SK-N-SH (cell line): Measurements from ENCODE around the gene PI4K2A. TPM values are rescaled to one million over a fixed set of nuclear protein-coding genes. Genes with fewer than 3 reads are reported as not detected.

Experiments used
- CTCF ChIA-PET: fragments of 300-600, 350-600 bp; formaldehyde crosslinking; extraction: SDS; loops from one replicate; lab custom pipeline; 2021; lab: Yijun Ruan, JAX
- POLR2A ChIA-PET: fragments of 350-600 bp; sonication (Branson Sonifier 250); formaldehyde crosslinking; extraction: SDS; loops from one replicate; lab custom pipeline; 2020; ENCODE audit warnings: antibody characterized with exemption, inconsistent platforms; lab: Yijun Ruan, JAX
- DNase-seq: peaks from one replicate; pipeline ENCODE4 v3.0.0; 2012
- H2AFZ ChIP-seq: fragments of 200-600 bp; sonication (generic); 2 replicates; pipeline ENCODE4 v1.8.1; 2016; ENCODE audit warnings: antibody characterized with exemption, mild to moderate bottlenecking, low read depth
- H3F3A ChIP-seq: fragments of 200-600 bp; sonication (generic); replicated peaks from 2 replicates; pipeline ENCODE3; 2016; ENCODE audit warnings: antibody characterized with exemption, mild to moderate bottlenecking; ENCODE audit not compliant: insufficient read depth
- H3K27ac ChIP-seq, 2 experiments: fragments of 200-500 bp in 1 of 2; fragments of 200-600 bp in 1 of 2; sonication (Bioruptor generic) in 1 of 2; sonication (generic), shearing (Covaris generic) in 1 of 2; 2 replicates each; pipeline versions ENCODE4 v1.5.1 to v1.6.1; 2014 to 2016; ENCODE audit warnings: low read depth in 2 of 2, inconsistent platforms in 1 of 2, low read length in 1 of 2, mild to moderate bottlenecking in 1 of 2, mixed read lengths in 1 of 2
- H3K27me3 ChIP-seq: fragments of 200-600 bp; sonication (generic), shearing (Covaris generic); 2 replicates; pipeline ENCODE4 v1.6.1; 2016; ENCODE audit warnings: mixed run types; ENCODE audit not compliant: insufficient read depth
- H3K36me3 ChIP-seq, 2 experiments: fragments of 200-500 bp in 1 of 2; fragments of 200-600 bp in 1 of 2; sonication (Bioruptor generic) in 1 of 2; sonication (generic) in 1 of 2; replicated peaks in 1 of 2; 2 replicates each; pipeline versions ENCODE3 to v1.5.1; 2014 to 2016; ENCODE audit warnings: low read length in 1 of 2, mild to moderate bottlenecking in 1 of 2; ENCODE audit not compliant: insufficient read depth in 2 of 2, control insufficient read depth in 1 of 2
- H3K4me1 ChIP-seq, 2 experiments: fragments of 200-500 bp in 1 of 2; fragments of 200-600 bp in 1 of 2; sonication (Bioruptor generic) in 1 of 2; sonication (generic), shearing (Covaris generic) in 1 of 2; 2 replicates each; pipeline versions ENCODE4 v1.5.1 to v1.6.1; 2014 to 2016; ENCODE audit warnings: low read depth in 1 of 2, low read length in 1 of 2, mixed run types in 1 of 2; ENCODE audit not compliant: insufficient read depth in 2 of 2, control insufficient read depth in 1 of 2
- H3K4me2 ChIP-seq: fragments of 200-600 bp; sonication (generic), shearing (Covaris generic); 2 replicates; pipeline ENCODE4 v1.6.1; 2017; ENCODE audit warnings: mixed run types
- H3K4me3 ChIP-seq, 2 experiments: fragments of 200-500 bp in 1 of 2; fragments of 200-600 bp in 1 of 2; sonication (Bioruptor generic) in 1 of 2; sonication (generic), shearing (Covaris generic) in 1 of 2; 2 replicates each; pipeline versions ENCODE4 v1.5.1 to v1.8.1; 2014 to 2016; ENCODE audit warnings: low read depth in 2 of 2, inconsistent platforms in 1 of 2, low read length in 1 of 2, mild to moderate bottlenecking in 1 of 2, mixed read lengths in 1 of 2, moderate library complexity in 1 of 2
- H3K79me2 ChIP-seq: fragments of 200-600 bp; sonication (generic); 2 replicates; pipeline ENCODE4 v1.8.1; 2017; ENCODE audit warnings: mild to moderate bottlenecking; ENCODE audit not compliant: insufficient read depth
- H3K9ac ChIP-seq: fragments of 200-600 bp; sonication (generic); 2 replicates; pipeline ENCODE4 v1.6.1; 2017; ENCODE audit warnings: mixed run types
- H3K9me2 ChIP-seq: fragments of 200-600 bp; sonication (generic); 2 replicates; pipeline ENCODE4 v1.6.1; 2017; ENCODE audit warnings: mixed run types
- H3K9me3 ChIP-seq: fragments of 200-600 bp; sonication (generic); 2 replicates; pipeline ENCODE4 v1.6.1; 2017; ENCODE audit warnings: mixed run types, mild to moderate bottlenecking, moderate library complexity
- H4K20me1 ChIP-seq: fragments of 200-600 bp; sonication (generic); 2 replicates; pipeline ENCODE4 v1.6.1; 2017; ENCODE audit warnings: mild to moderate bottlenecking, mixed run types; ENCODE audit not compliant: insufficient read depth
- CHD2 ChIP-seq: fragments of 150-350 bp; IDR thresholded peaks from 2 replicates; pipeline ENCODE4 v1.6.1; 2018; ENCODE audit warnings: low read length; ENCODE audit not compliant: partially characterized antibody
- ELF1 ChIP-seq: IDR thresholded peaks from 2 replicates; pipeline ENCODE4 v1.4.0; 2012
- EZH2phosphoT487 ChIP-seq: fragments of 200-600 bp; sonication (generic); IDR thresholded peaks from 2 replicates; pipeline ENCODE4 v1.6.1; 2017; ENCODE audit warnings: low read depth, mixed run types, mild to moderate bottlenecking, antibody characterized with exemption, moderate library complexity, borderline replicate concordance
- FOXJ3 ChIP-seq: sonication (generic); formaldehyde crosslinking; IDR thresholded peaks from 2 replicates; pipeline ENCODE4 v1.5.1; 2020; ENCODE audit warnings: mild to moderate bottlenecking, missing genetic modification reagents
- GABPA ChIP-seq: IDR thresholded peaks from 2 replicates; pipeline ENCODE4 v1.4.0; 2012; ENCODE audit warnings: low read depth, mild to moderate bottlenecking
- JUND ChIP-seq: IDR thresholded peaks from 2 replicates; pipeline ENCODE4 v1.4.0; 2012
- NFIC ChIP-seq: IDR thresholded peaks from 2 replicates; pipeline ENCODE4 v1.4.0; 2012; ENCODE audit warnings: borderline replicate concordance
- RAD21 ChIP-seq: IDR thresholded peaks from 2 replicates; pipeline ENCODE4 v1.6.1; 2012; ENCODE audit warnings: mild to moderate bottlenecking, low read length
- RCOR1 ChIP-seq: fragments of 150-350 bp; IDR thresholded peaks from 2 replicates; pipeline ENCODE4 v1.6.1; 2017; ENCODE audit warnings: antibody characterized with exemption, low read length
- RXRA ChIP-seq: IDR thresholded peaks from 2 replicates; pipeline ENCODE4 v1.4.0; 2012; ENCODE audit warnings: low read depth, mild to moderate bottlenecking, borderline replicate concordance
- SIN3A ChIP-seq: IDR thresholded peaks from 2 replicates; pipeline ENCODE4 v1.6.1; 2012; ENCODE audit warnings: low read depth, mild to moderate bottlenecking, low read length, moderate library complexity, borderline replicate concordance
- TCF12 ChIP-seq: IDR thresholded peaks from 2 replicates; pipeline ENCODE4 v1.4.0; 2012
- TEAD4 ChIP-seq: IDR thresholded peaks from 2 replicates; pipeline ENCODE4 v1.4.0; 2012; ENCODE audit warnings: mild to moderate bottlenecking, borderline replicate concordance; ENCODE audit not compliant: insufficient read depth
- YY1 ChIP-seq: IDR thresholded peaks from 2 replicates; pipeline ENCODE4 v1.4.0; 2012; ENCODE audit warnings: low read depth, mild to moderate bottlenecking
- WGBS: methylation state at CpG from one replicate; pipeline ENCODE4 v1.1.6; 2017; ENCODE audit warnings: low lambda C conversion rate; 5-methylcytosine and 5-hydroxymethylcytosine counted together
- polyA plus RNA-seq, 3 experiments: library from polyadenylated mRNA; depleted of rRNA; stranded (reverse); fragments of >200 nt; gene quantifications; 2 replicates each; pipeline ENCODE4 v1.2.3, GENCODE V29; 2012
- TF ChIP-seq, protein P1 (sequence below): fragments of 200-600 bp; sonication (generic); IDR thresholded peaks from 2 replicates; pipeline ENCODE4 v1.6.1; 2017; ENCODE audit warnings: antibody characterized with exemption, mild to moderate bottlenecking, moderate library complexity
- TF ChIP-seq, protein P2 (sequence below): IDR thresholded peaks from 2 replicates; pipeline ENCODE4; 2012
- TF ChIP-seq, protein P3 (sequence below): fragments of 150-350 bp; IDR thresholded peaks from 2 replicates; pipeline ENCODE4 v1.6.1; 2016; ENCODE audit warnings: mild to moderate bottlenecking, low read depth, low read length
- TF ChIP-seq, protein P4 (sequence below): IDR thresholded peaks from 2 replicates; pipeline ENCODE4 v1.4.0; 2012; ENCODE audit warnings: low read depth, borderline replicate concordance
- TF ChIP-seq, protein P5 (sequence below): IDR thresholded peaks from 2 replicates; pipeline ENCODE4 v1.4.0; 2012; ENCODE audit warnings: low read depth, borderline replicate concordance

The PI4K2A gene
- polyA plus RNA-seq, 1 of the 3 experiments (the other 2 are of a cell fraction), result 23.8 TPM

DNA sequence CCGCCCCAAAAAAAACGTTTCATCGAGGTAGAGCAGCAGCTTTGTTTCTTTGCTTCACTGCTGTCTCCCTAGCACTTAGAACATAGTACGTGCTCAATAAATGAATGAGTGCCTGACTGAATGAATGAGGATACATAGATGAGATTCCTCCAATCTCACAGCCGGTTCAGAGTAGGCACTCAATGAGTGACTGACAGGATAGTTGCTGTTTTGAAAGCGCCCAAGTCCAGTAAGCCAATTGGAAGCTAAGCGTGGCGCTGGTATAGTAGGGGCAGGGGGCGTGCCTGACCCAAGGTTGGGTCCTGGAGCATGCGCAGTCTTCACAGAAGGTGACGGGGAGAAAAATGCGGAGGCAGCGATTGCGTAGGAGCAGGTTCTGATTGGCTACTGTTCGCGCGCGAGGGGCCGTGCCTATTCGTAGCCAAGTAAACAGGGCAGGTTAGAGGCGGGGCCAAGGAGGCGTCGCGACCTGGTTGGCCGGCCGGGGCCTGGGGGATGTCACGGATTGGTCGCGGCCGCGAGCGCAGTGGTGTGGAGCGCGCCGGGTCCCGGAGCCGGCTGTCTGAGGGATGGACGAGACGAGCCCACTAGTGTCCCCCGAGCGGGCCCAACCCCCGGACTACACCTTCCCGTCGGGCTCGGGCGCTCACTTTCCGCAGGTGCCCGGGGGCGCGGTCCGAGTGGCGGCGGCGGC is at the start of gene PI4K2A (continued):
- TF ChIP-seq, protein P1, sequence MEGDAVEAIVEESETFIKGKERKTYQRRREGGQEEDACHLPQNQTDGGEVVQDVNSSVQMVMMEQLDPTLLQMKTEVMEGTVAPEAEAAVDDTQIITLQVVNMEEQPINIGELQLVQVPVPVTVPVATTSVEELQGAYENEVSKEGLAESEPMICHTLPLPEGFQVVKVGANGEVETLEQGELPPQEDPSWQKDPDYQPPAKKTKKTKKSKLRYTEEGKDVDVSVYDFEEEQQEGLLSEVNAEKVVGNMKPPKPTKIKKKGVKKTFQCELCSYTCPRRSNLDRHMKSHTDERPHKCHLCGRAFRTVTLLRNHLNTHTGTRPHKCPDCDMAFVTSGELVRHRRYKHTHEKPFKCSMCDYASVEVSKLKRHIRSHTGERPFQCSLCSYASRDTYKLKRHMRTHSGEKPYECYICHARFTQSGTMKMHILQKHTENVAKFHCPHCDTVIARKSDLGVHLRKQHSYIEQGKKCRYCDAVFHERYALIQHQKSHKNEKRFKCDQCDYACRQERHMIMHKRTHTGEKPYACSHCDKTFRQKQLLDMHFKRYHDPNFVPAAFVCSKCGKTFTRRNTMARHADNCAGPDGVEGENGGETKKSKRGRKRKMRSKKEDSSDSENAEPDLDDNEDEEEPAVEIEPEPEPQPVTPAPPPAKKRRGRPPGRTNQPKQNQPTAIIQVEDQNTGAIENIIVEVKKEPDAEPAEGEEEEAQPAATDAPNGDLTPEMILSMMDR, result no peak
- TF ChIP-seq TEAD4 (no peak), YY1 (no peak), GABPA (no peak), EZH2phosphoT487 (no peak), ELF1 (0 out of 2 replicates have a peak, but pooled peaks have one; percentile 23), RAD21 (no peak), CHD2 (peak; percentile 56), TCF12 (no peak), RCOR1 (0 out of 2 replicates have a peak, but pooled peaks have one; percentile 30), JUND (no peak), NFIC (no peak)
- TF ChIP-seq, protein P2, sequence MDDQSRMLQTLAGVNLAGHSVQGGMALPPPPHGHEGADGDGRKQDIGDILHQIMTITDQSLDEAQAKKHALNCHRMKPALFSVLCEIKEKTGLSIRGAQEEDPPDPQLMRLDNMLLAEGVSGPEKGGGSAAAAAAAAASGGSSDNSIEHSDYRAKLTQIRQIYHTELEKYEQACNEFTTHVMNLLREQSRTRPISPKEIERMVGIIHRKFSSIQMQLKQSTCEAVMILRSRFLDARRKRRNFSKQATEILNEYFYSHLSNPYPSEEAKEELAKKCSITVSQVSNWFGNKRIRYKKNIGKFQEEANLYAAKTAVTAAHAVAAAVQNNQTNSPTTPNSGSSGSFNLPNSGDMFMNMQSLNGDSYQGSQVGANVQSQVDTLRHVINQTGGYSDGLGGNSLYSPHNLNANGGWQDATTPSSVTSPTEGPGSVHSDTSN, result peak; percentile 63

DNA sequence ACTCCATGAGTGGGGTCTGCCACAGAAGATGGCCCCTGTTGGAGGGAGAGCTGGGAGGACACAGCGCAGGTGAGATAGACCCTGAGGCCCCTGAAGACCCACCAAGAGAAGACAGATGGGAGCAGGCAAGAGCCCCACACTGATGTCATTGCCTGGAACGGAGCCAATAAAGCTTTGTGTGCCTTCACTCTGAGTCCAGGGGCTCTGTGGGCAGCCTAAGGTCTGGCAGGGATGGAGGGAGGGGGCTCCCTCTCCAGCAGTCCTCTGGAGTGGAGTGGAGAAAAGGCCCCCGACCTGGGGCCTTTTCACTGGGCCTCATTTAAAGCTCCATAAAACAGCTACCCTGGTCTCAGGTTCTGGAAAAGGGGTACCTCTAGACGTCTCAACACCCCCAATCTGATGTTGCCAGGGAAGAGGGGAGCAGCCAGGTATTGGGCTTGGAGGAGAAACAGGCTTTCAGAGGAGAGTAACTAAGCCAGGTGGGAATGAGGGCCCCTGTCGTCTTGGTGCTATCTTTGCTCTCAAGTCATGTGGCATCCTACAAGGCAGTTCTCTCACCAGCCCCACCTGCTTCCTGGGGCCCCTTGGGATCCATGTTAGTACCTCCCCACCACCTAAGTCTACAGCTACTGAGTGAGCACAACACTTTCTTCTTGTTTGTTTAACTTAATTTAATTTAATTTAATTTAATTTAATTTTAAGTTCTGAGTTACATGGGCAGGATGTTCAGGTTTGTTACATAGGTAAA is 49.5 kb upstream of the PI4K2A start:
- ChIA-PET POLR2A (no interaction called here), CTCF (interaction anchor here (1.2 to 1.9 kb wide), 5 partner anchors 9 to 37 kb away, joined by 3 to 5 read pairs (median 4); no protein-coding TSS in a partner anchor)
- Histone ChIP-seq H3K79me2 (no peaks in the 10 kb centered on the region), H3K9me2 (no peaks in the 10 kb centered on the region), H3K27ac (no peak overlapping the region), H4K20me1 (no peaks in the 10 kb centered on the region), H3K9ac (no peak overlapping the region), H2AFZ (no peak overlapping the region), H3K9me3 (no peaks in the 10 kb centered on the region), H3K36me3 (no peaks in the 10 kb centered on the region), H3K27me3 (no peaks in the 10 kb centered on the region), H3K4me1 (peaks cover 0 to 11% of the 10 kb centered on the region in 2 experiments; a peak in 3 of 4 replicates), H3F3A (peaks cover 22% of the 10 kb centered on the region), H3K4me2 (no peak overlapping the region), H3K4me3 (no peak overlapping the region)
- TF ChIP-seq ELF1, result no peak
- TF ChIP-seq RXRA, result no peak
- no peak for TF ChIP-seq FOXJ3 (CRISPR knock-in tag)
- TF ChIP-seq SIN3A, result no peak
- no peak for TF ChIP-seq YY1
- TF ChIP-seq, protein P3, sequence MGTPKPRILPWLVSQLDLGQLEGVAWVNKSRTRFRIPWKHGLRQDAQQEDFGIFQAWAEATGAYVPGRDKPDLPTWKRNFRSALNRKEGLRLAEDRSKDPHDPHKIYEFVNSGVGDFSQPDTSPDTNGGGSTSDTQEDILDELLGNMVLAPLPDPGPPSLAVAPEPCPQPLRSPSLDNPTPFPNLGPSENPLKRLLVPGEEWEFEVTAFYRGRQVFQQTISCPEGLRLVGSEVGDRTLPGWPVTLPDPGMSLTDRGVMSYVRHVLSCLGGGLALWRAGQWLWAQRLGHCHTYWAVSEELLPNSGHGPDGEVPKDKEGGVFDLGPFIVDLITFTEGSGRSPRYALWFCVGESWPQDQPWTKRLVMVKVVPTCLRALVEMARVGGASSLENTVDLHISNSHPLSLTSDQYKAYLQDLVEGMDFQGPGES, result no peak
- TF ChIP-seq EZH2phosphoT487, result no peak
- TF ChIP-seq, protein P4, sequence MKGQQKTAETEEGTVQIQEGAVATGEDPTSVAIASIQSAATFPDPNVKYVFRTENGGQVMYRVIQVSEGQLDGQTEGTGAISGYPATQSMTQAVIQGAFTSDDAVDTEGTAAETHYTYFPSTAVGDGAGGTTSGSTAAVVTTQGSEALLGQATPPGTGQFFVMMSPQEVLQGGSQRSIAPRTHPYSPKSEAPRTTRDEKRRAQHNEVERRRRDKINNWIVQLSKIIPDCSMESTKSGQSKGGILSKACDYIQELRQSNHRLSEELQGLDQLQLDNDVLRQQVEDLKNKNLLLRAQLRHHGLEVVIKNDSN, result no peak
- TF ChIP-seq, protein P1, result no peak
- no peak for TF ChIP-seq NFIC
- TF ChIP-seq, protein P5, sequence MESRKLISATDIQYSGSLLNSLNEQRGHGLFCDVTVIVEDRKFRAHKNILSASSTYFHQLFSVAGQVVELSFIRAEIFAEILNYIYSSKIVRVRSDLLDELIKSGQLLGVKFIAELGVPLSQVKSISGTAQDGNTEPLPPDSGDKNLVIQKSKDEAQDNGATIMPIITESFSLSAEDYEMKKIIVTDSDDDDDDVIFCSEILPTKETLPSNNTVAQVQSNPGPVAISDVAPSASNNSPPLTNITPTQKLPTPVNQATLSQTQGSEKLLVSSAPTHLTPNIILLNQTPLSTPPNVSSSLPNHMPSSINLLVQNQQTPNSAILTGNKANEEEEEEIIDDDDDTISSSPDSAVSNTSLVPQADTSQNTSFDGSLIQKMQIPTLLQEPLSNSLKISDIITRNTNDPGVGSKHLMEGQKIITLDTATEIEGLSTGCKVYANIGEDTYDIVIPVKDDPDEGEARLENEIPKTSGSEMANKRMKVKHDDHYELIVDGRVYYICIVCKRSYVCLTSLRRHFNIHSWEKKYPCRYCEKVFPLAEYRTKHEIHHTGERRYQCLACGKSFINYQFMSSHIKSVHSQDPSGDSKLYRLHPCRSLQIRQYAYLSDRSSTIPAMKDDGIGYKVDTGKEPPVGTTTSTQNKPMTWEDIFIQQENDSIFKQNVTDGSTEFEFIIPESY, result no peak
- TF ChIP-seq RCOR1, result no peak
- DNase-seq, result peak; percentile 12
- WGBS, result 70% methylated on average over 3 of the region's 5 CpGs
